ENCODE data around the gene RBM17. TPM values are rescaled to one million over a fixed set of nuclear protein-coding genes. Genes with fewer than 3 reads are reported as not detected.

The RBM17 gene
- total and polyA plus RNA-seq, 2 of the 13 experiments (the other 11 are each of a cell fraction or from before 2014, with no cell fraction given) = 30.7 to 77.5 TPM

GRCh38 chr10:6144406-6145165 lies 55.8 kb downstream of the RBM17 start:
- H4K20me1 ChIP-seq (ENCODE audit: insufficient read depth, low read length) = no peaks in the 10 kb centered on the region; the same call in 1 of the 2 replicates
- no peaks in the 10 kb centered on the region for H3K36me3 ChIP-seq (replicated peaks in 1 of 2; ENCODE audit: control insufficient read depth in 1 of 2, insufficient read depth in 2 of 2, low read length in 2 of 2)
- ATAC-seq (peak; percentile 65), FAIRE-seq (no peak), DNase-seq (ENCODE audit: low spot score) (peak; percentile 25)
- peak overlapping the region; percentile 48 to 64 (median 51); a peak in 5 of 6 replicates for H3K4me3 ChIP-seq (replicated peaks in 1 of 3; ENCODE audit: insufficient read depth in 1 of 3, low read depth in 2 of 3, low read length in 3 of 3)
- BruUV-seq (replicated peaks) = no TSS peak
- in situ Hi-C loops (cut with HindIII; ENCODE audit: extremely low pct_ligation_motif_present, low pct_unique_long_range_greater_than_20kb) (no loop called here), intact Hi-C loops (cut with micrococcal nuclease; ENCODE audit: unreplicated experiment) (no loop called here)
- peaks cover 2 to 56% of the 10 kb centered on the region in 2 experiments; a peak in 4 of 5 replicates for H3K27me3 ChIP-seq (ENCODE audit: control insufficient read depth in 1 of 2, insufficient read depth in 2 of 2, low read length in 2 of 2)
- H3K9me3 ChIP-seq (ENCODE audit: low read length) = no peaks in the 10 kb centered on the region
- peaks cover 45% of the 10 kb centered on the region for H3K4me1 ChIP-seq (ENCODE audit: insufficient read depth, low read length)
- CTCF ChIA-PET (ENCODE audit: low intra/inter-chr PET ratio, low total read pairs) = no interaction called here
- no peak overlapping the region for H3K9ac ChIP-seq (ENCODE audit: insufficient read depth, low read depth, low read length)
- 3% methylated on average over 12 of the region's 81 CpGs for WGBS (ENCODE audit: low lambda C conversion rate)
- H2AFZ ChIP-seq (ENCODE audit: low read length) = no peak overlapping the region
- H3K4me2 ChIP-seq (ENCODE audit: low read depth, low read length) = peak overlapping the region; percentile 83
- POLR2A ChIA-PET = no interaction called here
- H3K79me2 ChIP-seq (ENCODE audit: insufficient read depth, low read length) = no peaks in the 10 kb centered on the region
- no peak overlapping the region for H3K27ac ChIP-seq (ENCODE audit: extremely low read length, insufficient read depth, low read length)
- TF ChIP-seq AHR (CRISPR knock-in tag; IDR thresholded peaks at IDR 0.05) (no peak), HNRNPH1 (optimal IDR thresholded peaks at IDR 0.05; ENCODE audit: low read depth, low read length) (no peak), SNAPC4 (CRISPR knock-in tag; IDR thresholded peaks at IDR 0.05) (no peak), MIER3 (CRISPR knock-in tag; IDR thresholded peaks at IDR 0.05; ENCODE audit: borderline replicate concordance) (no peak), ZSCAN20 (CRISPR knock-in tag; IDR thresholded peaks at IDR 0.05; ENCODE audit: borderline replicate concordance) (no peak), THAP9 (CRISPR knock-in tag; IDR thresholded peaks at IDR 0.05; ENCODE audit: borderline replicate concordance) (no peak), ZNF777 (CRISPR knock-in tag; IDR thresholded peaks at IDR 0.05) (peak; percentile 72; the same call in 1 of the 2 replicates), HNRNPLL (IDR thresholded peaks at IDR 0.05; ENCODE audit: low read depth, low read length, poor library complexity, severe bottlenecking) (peak; percentile 11), ZNF800 (CRISPR knock-in tag; IDR thresholded peaks at IDR 0.05) (peak; percentile 59; the same call in 1 of the 2 replicates), THAP8 (CRISPR knock-in tag; IDR thresholded peaks at IDR 0.05; ENCODE audit: borderline replicate concordance) (no peak)

Data from HepG2 (cell line).